IMR-90 (cell line): Measurements from ENCODE around the gene RPS6KA2. TPM values are rescaled to one million over a fixed set of nuclear protein-coding genes. Genes with fewer than 3 reads are reported as not detected.
A peak's percentile ranks its signal among the peaks of the same experiment; 100 is the strongest.

ENCODE experiments used
- ATAC-seq: fragments of 200-7000 bp; cut with Tn5 transposase; 2 replicates; pipeline ENCODE4 v1.9.1; 2020; ENCODE audit warnings: low read depth, mild to moderate bottlenecking, moderate library complexity
- BruUV-seq: library from RNA; stranded (reverse); fragments of 400-500 nt; replicated peaks from 2 replicates; lab custom pipeline; 2021; lab: Mats Ljungman, UMichigan
- CTCF ChIA-PET: fragments of 300-600 bp; formaldehyde crosslinking; extraction: SDS; loops from one replicate; lab custom pipeline; 2021; ENCODE audit warnings: antibody characterized with exemption; lab: Yijun Ruan, JAX
- POLR2A ChIA-PET: fragments of 300-600 bp; sonication (Branson Sonifier 250); formaldehyde crosslinking; loops from one replicate; lab custom pipeline; 2022; ENCODE audit warnings: antibody characterized with exemption; ENCODE audit not compliant: unreplicated experiment; lab: Charles Lee
- DNase-seq: peaks from one replicate; pipeline ENCODE4 v3.0.0; 2013
- H2AFZ ChIP-seq: replicated peaks from 2 replicates; pipeline ENCODE3; 2013; ENCODE audit warnings: low read length, mild to moderate bottlenecking; ENCODE audit not compliant: poor library complexity
- H2AK5ac ChIP-seq: 2 replicates; pipeline ENCODE4 v1.6.1; 2013; ENCODE audit warnings: low read depth, low read length, inconsistent platforms
- H2AK9ac ChIP-seq: replicated peaks from 2 replicates; pipeline ENCODE3; 2013; ENCODE audit warnings: mild to moderate bottlenecking, low read depth, low read length, moderate library complexity; ENCODE audit not compliant: poor library complexity
- H2BK120ac ChIP-seq: 2 replicates; pipeline ENCODE4 v1.6.1; 2013; ENCODE audit warnings: low read depth, low read length, inconsistent platforms
- H2BK15ac ChIP-seq: 3 replicates; pipeline ENCODE4 v1.6.1; 2013; ENCODE audit warnings: low read depth, low read length, inconsistent platforms
- H2BK20ac ChIP-seq: 2 replicates; pipeline ENCODE4 v1.6.1; 2013; ENCODE audit warnings: low read depth, mild to moderate bottlenecking, inconsistent platforms, low read length, moderate library complexity
- H2BK5ac ChIP-seq: 2 replicates; pipeline ENCODE4 v1.6.1; 2013; ENCODE audit warnings: mild to moderate bottlenecking, low read depth, low read length, inconsistent platforms; ENCODE audit not compliant: poor library complexity, severe bottlenecking
- H3K14ac ChIP-seq: replicated peaks from 2 replicates; pipeline ENCODE4 v1.6.1; 2013; ENCODE audit warnings: low read depth, low read length, inconsistent platforms
- H3K18ac ChIP-seq: 2 replicates; pipeline ENCODE4 v1.6.1; 2013; ENCODE audit warnings: low read depth, low read length, control low read depth
- H3K23ac ChIP-seq: 2 replicates; pipeline ENCODE4 v1.6.1; 2013; ENCODE audit warnings: low read depth, low read length, inconsistent platforms
- H3K27ac ChIP-seq: 2 replicates; pipeline ENCODE4 v1.5.1; 2013; ENCODE audit warnings: mild to moderate bottlenecking, control low read depth, low read length; ENCODE audit not compliant: insufficient read depth
- H3K27me3 ChIP-seq: 2 replicates; pipeline ENCODE4 v1.6.1; 2013; ENCODE audit warnings: low read length; ENCODE audit not compliant: control insufficient read depth, insufficient read depth
- H3K36me3 ChIP-seq: 2 replicates; pipeline ENCODE4 v1.6.1; 2013; ENCODE audit warnings: low read length, mixed read lengths; ENCODE audit not compliant: control insufficient read depth, insufficient read depth
- H3K4ac ChIP-seq: 2 replicates; pipeline ENCODE4 v1.6.1; 2013; ENCODE audit warnings: low read depth, low read length, inconsistent platforms
- H3K4me1 ChIP-seq: 2 replicates; pipeline ENCODE4 v1.6.1; 2013; ENCODE audit warnings: low read length, mixed read lengths; ENCODE audit not compliant: control insufficient read depth, insufficient read depth
- H3K4me2 ChIP-seq: 2 replicates; pipeline ENCODE4 v1.6.1; 2013; ENCODE audit warnings: low read depth, mild to moderate bottlenecking, control low read depth, low read length, moderate library complexity
- H3K4me3 ChIP-seq: 2 replicates; pipeline ENCODE4 v1.5.1; 2013; ENCODE audit warnings: low read depth, mild to moderate bottlenecking, control low read depth, low read length, moderate library complexity; ENCODE audit not compliant: insufficient read depth
- H3K56ac ChIP-seq: 2 replicates; pipeline ENCODE4 v1.6.1; 2013; ENCODE audit warnings: low read length, inconsistent platforms; ENCODE audit not compliant: insufficient read depth; ENCODE audit errors: extremely low read depth
- H3K79me1 ChIP-seq, 2 experiments: 2 replicates each; pipeline ENCODE4 v1.6.1; 2013; ENCODE audit warnings: low read length in 2 of 2, inconsistent platforms in 1 of 2, low read depth in 1 of 2
- H3K9ac ChIP-seq: 2 replicates; pipeline ENCODE4 v1.6.1; 2013; ENCODE audit warnings: low read depth, low read length, control low read depth
- H3K9me1 ChIP-seq: 2 replicates; pipeline ENCODE4 v1.6.1; 2013; ENCODE audit warnings: low read length, inconsistent platforms; ENCODE audit not compliant: insufficient read depth
- H3K9me3 ChIP-seq: 2 replicates; pipeline ENCODE4 v1.6.1; 2013; ENCODE audit warnings: low read length; ENCODE audit not compliant: control insufficient read depth, insufficient read depth
- H4K20me1 ChIP-seq: 2 replicates; pipeline ENCODE4 v1.6.1; 2013; ENCODE audit warnings: low read length, inconsistent platforms; ENCODE audit not compliant: insufficient read depth
- H4K5ac ChIP-seq: 2 replicates; pipeline ENCODE4 v1.6.1; 2013; ENCODE audit warnings: mild to moderate bottlenecking, low read depth, low read length, control low read depth
- H4K8ac ChIP-seq, 2 experiments: 2 replicates each; pipeline ENCODE4 v1.6.1; 2013; ENCODE audit warnings: low read depth in 2 of 2, low read length in 2 of 2, control low read depth in 1 of 2, inconsistent platforms in 1 of 2
- H4K91ac ChIP-seq: 2 replicates; pipeline ENCODE4 v1.6.1; 2013; ENCODE audit warnings: low read depth, low read length, inconsistent platforms; ENCODE audit not compliant: insufficient read depth
- BHLHE40 ChIP-seq: fragments of 150-350 bp; IDR thresholded peaks from 2 replicates; pipeline ENCODE4 v1.6.1; 2016; ENCODE audit warnings: mild to moderate bottlenecking, low read depth, low read length
- ELK1 ChIP-seq: fragments of 150-350 bp; IDR thresholded peaks from 2 replicates; pipeline ENCODE4 v1.6.1; 2016; ENCODE audit warnings: low read depth, mild to moderate bottlenecking, low read length, moderate library complexity, borderline replicate concordance
- RFX5 ChIP-seq: IDR thresholded peaks from 2 replicates; pipeline ENCODE4 v1.8.0; 2012; ENCODE audit warnings: low read depth, mild to moderate bottlenecking, low read length, moderate library complexity
- WGBS, 2 experiments: methylation state at CpG; one replicate each; pipeline versions ENCODE4 v1.1.5 to v1.1.7; 2013; ENCODE audit warnings: missing lambda C conversion rate in 2 of 2; ENCODE audit not compliant: insufficient read length in 1 of 2; ENCODE audit errors: extremely low coverage in 2 of 2; 5-methylcytosine and 5-hydroxymethylcytosine counted together
- dilution Hi-C: fragments of 300-500 bp; cut with HindIII; formaldehyde crosslinking; loops from one replicate; pipeline ENCODE4 v1.14.3; 2018; ENCODE audit warnings: low sequenced_read_pairs; ENCODE audit not compliant: unreplicated experiment
- in situ Hi-C: fragments of 300-500 bp; cut with MboI; formaldehyde crosslinking; loops from 3 replicates; pipeline ENCODE4 v1.14.3; 2019; ENCODE audit warnings: low sequenced_read_pairs, inconsistent platforms, mixed read lengths
- intact Hi-C: fragments of 100-400 bp; cut with micrococcal nuclease; formaldehyde crosslinking; loops from 2 replicates; pipeline ENCODE4 v1.10.0; 2022
- polyA plus RNA-seq, 3 experiments: library from polyadenylated mRNA; depleted of rRNA; stranded (reverse); fragments of >200 nt; gene quantifications; 2 replicates each; pipeline ENCODE4 v1.2.3, GENCODE V29; 2012; ENCODE audit warnings: low replicate concordance in 1 of 3
- total RNA-seq: library from RNA; depleted of rRNA; stranded (reverse); fragments of >200 nt; gene quantifications from 2 replicates; pipeline ENCODE4 v1.2.3, GENCODE V29; 2012

RPS6KA2 gene
- total and polyA plus RNA-seq, 2 of the 4 experiments (the other 2 are of a cell fraction): 26.9 to 31.3 TPM

- 0 out of 2 replicates have a peak overlapping the region, but pooled peaks have one; percentile 41 for H3K14ac ChIP-seq
- 88% methylated on average over 1 of the region's 12 CpGs; no CpG with 5 or more reads in 1 of the 2 experiments for WGBS, 2 experiments
- ATAC-seq: no peak
- H3K18ac ChIP-seq: no peak overlapping the region
- H3K4me3 ChIP-seq: no peak overlapping the region
- no peak overlapping the region for H4K91ac ChIP-seq
- H3K79me1 ChIP-seq: peaks cover 39 to 57% of the 10 kb centered on the region in 2 experiments
- H4K20me1 ChIP-seq: peaks cover 20% of the 10 kb centered on the region; the same call in 1 of the 2 replicates
- H2BK20ac ChIP-seq: no peak overlapping the region
- in situ Hi-C loops: no loop called here
- H3K36me3 ChIP-seq: peaks cover 11% of the 10 kb centered on the region; the same call in 1 of the 2 replicates
- peak overlapping the region; percentile 30; the same call in 1 of the 2 replicates for H2AK5ac ChIP-seq
- TF ChIP-seq RFX5: no peak
- TF ChIP-seq BHLHE40: 0 out of 2 replicates have a peak, but pooled peaks have one; percentile 25
- TF ChIP-seq ELK1: no peak
- H3K4ac ChIP-seq: no peak overlapping the region
- no TSS peak for BruUV-seq
- dilution Hi-C loops: no loop called here
- no peaks in the 10 kb centered on the region for H3K9me3 ChIP-seq
- intact Hi-C loops: no loop called here
- no peak overlapping the region for H2AK9ac ChIP-seq
- H3K27me3 ChIP-seq: no peaks in the 10 kb centered on the region
- H3K27ac ChIP-seq: no peak overlapping the region
- no peak overlapping the region for H3K9ac ChIP-seq
- H2BK5ac ChIP-seq: no peak overlapping the region
- no peak overlapping the region for H2BK15ac ChIP-seq
- H3K9me1 ChIP-seq: peaks cover 14% of the 10 kb centered on the region; the same call in 1 of the 2 replicates
- no peak overlapping the region for H2BK120ac ChIP-seq
- H4K8ac ChIP-seq: no peak overlapping the region
- peaks cover 18% of the 10 kb centered on the region for H3K4me1 ChIP-seq
- H3K56ac ChIP-seq: no peak overlapping the region
- H4K5ac ChIP-seq: no peak overlapping the region
- H3K4me2 ChIP-seq: no peak overlapping the region
- ChIA-PET CTCF (interaction anchor here (1.3 to 2.0 kb wide), 2 partner anchors 8 to 10 kb away, joined by 4 to 7 read pairs; no protein-coding TSS in a partner anchor), POLR2A (no interaction called here)
- H3K23ac ChIP-seq: no peak overlapping the region
- peak; percentile 27 for DNase-seq
- no peak overlapping the region for H2AFZ ChIP-seq
Observed at GRCh38 chr6:166584853-166585429, 42.1 kb downstream of the RPS6KA2 start.
